Lower leg skin (tissue), 3 donors: Measurements from ENCODE around the gene RABGAP1.

Source experiments
- CTCF ChIP-seq, 3 donors: fragments of 450-650 bp; IDR thresholded peaks; one replicate each; pipeline ENCODE4 v1.5.1; 2016; ENCODE audit warnings: antibody characterized with exemption in 3 of 3, mild to moderate bottlenecking in 3 of 3, moderate library complexity in 2 of 3
- POLR2A ChIP-seq, 2 donors: fragments of 450-650 bp; IDR thresholded peaks; one replicate each; pipeline ENCODE4 v1.6.1; 2016 to 2017; ENCODE audit warnings: antibody characterized with exemption in 2 of 2, mild to moderate bottlenecking in 1 of 2, moderate library complexity in 1 of 2

- TF ChIP-seq CTCF (IDR thresholded peaks at IDR 0.05): no peak
- TF ChIP-seq POLR2A (IDR thresholded peaks at IDR 0.05): no peak
These were observed 168.9 kb downstream of the RABGAP1 start for GRCh38 chr9:123109540-123110279.
